GM12872 (cell line): Measurements from ENCODE around the gene ESAM.

Source experiments
- CTCF ChIP-seq: IDR thresholded peaks from 3 replicates; pipeline ENCODE4 v1.5.1; 2011; ENCODE audit warnings: low read depth, mild to moderate bottlenecking, low read length, moderate library complexity; ENCODE audit not compliant: insufficient read depth

ESAM gene

GRCh38 chr11:124718801-124719200, 43.3 kb downstream of the ESAM start:
- no peak for TF ChIP-seq CTCF

GRCh38 chr11:124717786-124718651, 44.1 kb downstream of the ESAM start:
- TF ChIP-seq CTCF, result no peak

- no peak for TF ChIP-seq CTCF
Observed at GRCh38 chr11:124717421-124717785, 44.7 kb downstream of the ESAM start.

- TF ChIP-seq CTCF, result no peak
Observed at GRCh38 chr11:124716591-124716990, 45.5 kb downstream of the ESAM start.

GRCh38 chr11:124712392-124712791, 49.7 kb downstream of the ESAM start:
- TF ChIP-seq CTCF, result no peak

- no peak for TF ChIP-seq CTCF
Observed at GRCh38 chr11:124707829-124708228, 54.3 kb downstream of the ESAM start.
